B cell (primary cell): ENCODE data around the gene CBX1. TPM values are rescaled to one million over a fixed set of nuclear protein-coding genes. Genes with fewer than 3 reads are reported as not detected.

Experiments
- ATAC-seq: fragments of 200-7000 bp; cut with Tn5 transposase; one replicate; pipeline ENCODE4 v1.10.0; 2021; ENCODE audit warnings: low read depth, mild to moderate bottlenecking, moderate number of reproducible peaks, moderate library complexity
- CTCF ChIA-PET: fragments of 350-600 bp; sonication (Branson Sonifier 250); formaldehyde crosslinking; loops from one replicate; lab custom pipeline; 2021; ENCODE audit warnings: antibody characterized with exemption, inconsistent platforms; lab: Charles Lee
- POLR2A ChIA-PET: fragments of 350-600 bp; sonication (Branson Sonifier 250); formaldehyde crosslinking; loops from one replicate; lab custom pipeline; 2021; ENCODE audit warnings: antibody characterized with exemption; lab: Charles Lee
- DNase-seq: peaks from one replicate; pipeline ENCODE4 v3.0.0; 2013
- H2AFZ ChIP-seq: 2 replicates; pipeline ENCODE4 v1.6.1; 2012; ENCODE audit warnings: mild to moderate bottlenecking, low read depth, low read length; ENCODE audit not compliant: insufficient read depth, poor library complexity, severe bottlenecking
- H3K27ac ChIP-seq, 2 donors: 1 replicate in 1 of 2; 2 replicates in 1 of 2; pipeline ENCODE4 v1.5.1; 2012 to 2013; ENCODE audit warnings: low read length in 2 of 2, mild to moderate bottlenecking in 2 of 2, moderate library complexity in 1 of 2
- H3K27me3 ChIP-seq, 4 experiments: fragments of 200-600 bp in 1 of 4; sonication (generic) in 1 of 4; replicated peaks in 1 of 4; 1 replicate in 2 of 4; 2 replicates in 2 of 4; pipeline versions ENCODE4 v1.6.1 to v1.7.0; 2013 to 2016; ENCODE audit warnings: low read length in 3 of 4, mild to moderate bottlenecking in 2 of 4, mixed read lengths in 1 of 4, moderate library complexity in 1 of 4; ENCODE audit not compliant: insufficient read depth in 4 of 4, control insufficient read depth in 3 of 4; ENCODE audit errors: control extremely low read depth in 1 of 4
- H3K36me3 ChIP-seq, 2 experiments: replicated peaks in 1 of 2; 1 replicate in 1 of 2; 2 replicates in 1 of 2; pipeline versions ENCODE4 v1.6.1 to v1.7.1; 2013; ENCODE audit warnings: low read length in 1 of 2; ENCODE audit not compliant: insufficient read depth in 2 of 2, control insufficient read depth in 1 of 2; ENCODE audit errors: control extremely low read depth in 1 of 2, extremely low read depth in 1 of 2
- H3K4me1 ChIP-seq, 2 donors: fragments of 200-600 bp in 1 of 2; sonication (generic) in 1 of 2; 1 replicate in 1 of 2; 2 replicates in 1 of 2; pipeline versions ENCODE4 v1.5.1 to v1.6.1; 2013 to 2017; ENCODE audit warnings: low read length in 2 of 2; ENCODE audit not compliant: control insufficient read depth in 2 of 2, insufficient read depth in 2 of 2
- H3K4me2 ChIP-seq: replicated peaks from 2 replicates; pipeline ENCODE3; 2012; ENCODE audit warnings: mild to moderate bottlenecking, low read depth, low read length; ENCODE audit not compliant: poor library complexity, severe bottlenecking
- H3K4me3 ChIP-seq, 5 experiments: fragments of 200-600 bp in 1 of 5; sonication (generic) in 1 of 5; 1 replicate in 3 of 5; 2 replicates in 2 of 5; pipeline versions ENCODE4 v1.5.1 to v1.7.0; 2011 to 2016; ENCODE audit warnings: low read length in 4 of 5, mild to moderate bottlenecking in 4 of 5, low read depth in 2 of 5, control low read depth in 1 of 5, moderate library complexity in 1 of 5; ENCODE audit not compliant: insufficient read depth in 1 of 5; ENCODE audit errors: control extremely low read depth in 1 of 5, extremely low read depth in 1 of 5
- H3K79me2 ChIP-seq: fragments of 200-600 bp; sonication (generic); one replicate; pipeline ENCODE4 v1.6.0; 2016; ENCODE audit warnings: low read length; ENCODE audit not compliant: control insufficient read depth, insufficient read depth
- H3K9ac ChIP-seq: fragments of 200-600 bp; sonication (generic); 2 replicates; pipeline ENCODE4 v1.6.1; 2017; ENCODE audit warnings: mild to moderate bottlenecking, low read length, moderate library complexity
- H3K9me3 ChIP-seq, 3 donors: one replicate each; pipeline versions ENCODE4 v1.6.1 to v1.7.1; 2013; ENCODE audit warnings: low read length in 2 of 3; ENCODE audit not compliant: control insufficient read depth in 2 of 3, insufficient read depth in 1 of 3; ENCODE audit errors: control extremely low read depth in 1 of 3
- H4K20me1 ChIP-seq: 2 replicates; pipeline ENCODE4 v1.6.0; 2012; ENCODE audit warnings: mild to moderate bottlenecking, low read length; ENCODE audit not compliant: insufficient read depth, control insufficient read depth, poor library complexity, severe bottlenecking
- H3K27ac Mint-ChIP-seq: one replicate; pipeline ENCODE4 v1.8.0; 2021; ENCODE audit warnings: mixed read lengths
- H3K27me3 Mint-ChIP-seq: one replicate; pipeline ENCODE4 v1.8.0; 2021; ENCODE audit warnings: mixed read lengths
- H3K4me1 Mint-ChIP-seq: one replicate; pipeline ENCODE4 v1.8.0; 2021; ENCODE audit warnings: mixed read lengths
- H3K4me3 Mint-ChIP-seq: one replicate; pipeline ENCODE4 v1.8.0; 2021; ENCODE audit warnings: mixed read lengths
- H3K9me3 Mint-ChIP-seq: one replicate; pipeline ENCODE4 v1.8.0; 2022; ENCODE audit warnings: mixed read lengths; ENCODE audit not compliant: insufficient read depth
- EZH2 ChIP-seq: IDR thresholded peaks from 2 replicates; pipeline ENCODE4 v1.6.1; 2012; ENCODE audit warnings: borderline replicate concordance, low read depth, mild to moderate bottlenecking, moderate library complexity, low read length; ENCODE audit not compliant: insufficient read depth, poor library complexity, severe bottlenecking
- WGBS: methylation state at CpG from one replicate; pipeline ENCODE4 v1.1.5; 2013; ENCODE audit warnings: missing lambda C conversion rate; ENCODE audit not compliant: insufficient coverage; 5-methylcytosine and 5-hydroxymethylcytosine counted together
- intact Hi-C: fragments of 100-400 bp; cut with micrococcal nuclease; formaldehyde crosslinking; loops from one replicate; pipeline ENCODE4 v1.10.0; 2022
- polyA plus RNA-seq: library from polyadenylated mRNA; depleted of rRNA; stranded (reverse); fragments of >200 nt; gene quantifications from 2 replicates; pipeline ENCODE4 v1.2.3, GENCODE V29; 2012
- total RNA-seq, 2 donors: library from RNA; stranded (reverse); fragments of 120-200 nt in 1 of 2; gene quantifications; 1 replicate in 1 of 2; 2 replicates in 1 of 2; pipeline versions ENCODE4 v1.2.3 to v1.2.4, GENCODE V29; 2013 to 2022
- TF ChIP-seq, protein P1 (sequence below): fragments of 200-600 bp; IDR thresholded peaks from one replicate; pipeline ENCODE4 v1.8.0; 2022; ENCODE audit warnings: antibody characterized with exemption, mild to moderate bottlenecking

The CBX1 gene
- total and polyA plus RNA-seq, 2 donors (not counting 1 experiment from before 2014, with no cell fraction given) = 9.4 to 33.1 TPM

DNA sequence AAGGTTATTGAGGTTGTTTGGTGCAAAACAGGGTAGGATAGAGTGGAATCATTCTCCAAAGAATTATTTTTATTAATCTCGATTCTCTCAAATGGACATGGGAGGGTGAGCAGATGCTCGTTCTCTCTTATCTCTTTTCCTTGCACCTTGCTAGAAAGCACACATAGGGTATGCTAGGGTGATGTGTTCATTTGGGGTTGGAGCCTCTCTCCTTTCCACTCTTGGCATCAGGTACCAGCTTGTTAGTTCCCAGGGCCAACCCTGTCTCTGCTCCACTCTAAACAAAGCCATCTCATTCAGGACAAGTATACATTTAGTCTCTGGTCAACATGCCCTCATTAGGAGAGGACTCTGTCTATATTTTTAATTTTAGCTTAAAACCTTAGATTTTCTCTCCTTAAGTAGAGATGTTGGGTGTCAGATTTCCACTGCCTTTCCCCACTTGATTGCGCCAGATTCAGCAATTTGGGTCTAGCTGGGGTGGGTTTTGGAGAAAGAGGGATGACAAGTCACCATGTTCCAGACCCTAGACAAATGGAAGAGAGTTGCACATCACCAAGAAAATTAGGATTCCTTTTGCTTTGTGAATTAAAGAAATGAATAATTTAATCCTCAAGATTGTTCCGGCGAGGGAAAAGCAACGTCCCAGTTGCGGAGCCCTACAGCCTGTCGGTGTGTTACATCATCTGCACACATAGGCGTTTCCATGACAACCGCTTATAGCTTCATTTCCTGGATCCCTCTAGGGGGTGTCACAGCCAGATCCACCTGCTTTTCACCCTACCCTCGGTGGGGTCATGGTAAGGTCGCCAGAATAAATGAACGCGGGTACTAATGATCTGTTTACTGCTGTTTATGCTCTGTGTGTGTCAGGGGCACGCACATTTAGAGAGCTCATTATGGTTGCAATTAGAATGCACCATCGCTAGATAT is 47.8 kb upstream of the CBX1 start:
- POLR2A ChIA-PET = interaction anchor here (0.7 kb wide), 1 partner anchor 141 kb away, joined by 4 read pairs; no protein-coding TSS in a partner anchor

More for the DNA sequence above, 47.8 kb upstream of the CBX1 start:
- 96% methylated on average over 11 of the region's 16 CpGs for WGBS
- no peak overlapping the region for H2AFZ ChIP-seq
- no peaks in the 10 kb centered on the region for H3K79me2 ChIP-seq
- Mint-ChIP-seq H3K9me3 (no peaks in the 10 kb centered on the region), H3K27me3 (no peaks in the 10 kb centered on the region), H3K4me1 (no peaks in the 10 kb centered on the region), H3K27ac (no peak overlapping the region), H3K4me3 (no peak overlapping the region)
- no peak for TF ChIP-seq EZH2
- TF ChIP-seq, protein P1, sequence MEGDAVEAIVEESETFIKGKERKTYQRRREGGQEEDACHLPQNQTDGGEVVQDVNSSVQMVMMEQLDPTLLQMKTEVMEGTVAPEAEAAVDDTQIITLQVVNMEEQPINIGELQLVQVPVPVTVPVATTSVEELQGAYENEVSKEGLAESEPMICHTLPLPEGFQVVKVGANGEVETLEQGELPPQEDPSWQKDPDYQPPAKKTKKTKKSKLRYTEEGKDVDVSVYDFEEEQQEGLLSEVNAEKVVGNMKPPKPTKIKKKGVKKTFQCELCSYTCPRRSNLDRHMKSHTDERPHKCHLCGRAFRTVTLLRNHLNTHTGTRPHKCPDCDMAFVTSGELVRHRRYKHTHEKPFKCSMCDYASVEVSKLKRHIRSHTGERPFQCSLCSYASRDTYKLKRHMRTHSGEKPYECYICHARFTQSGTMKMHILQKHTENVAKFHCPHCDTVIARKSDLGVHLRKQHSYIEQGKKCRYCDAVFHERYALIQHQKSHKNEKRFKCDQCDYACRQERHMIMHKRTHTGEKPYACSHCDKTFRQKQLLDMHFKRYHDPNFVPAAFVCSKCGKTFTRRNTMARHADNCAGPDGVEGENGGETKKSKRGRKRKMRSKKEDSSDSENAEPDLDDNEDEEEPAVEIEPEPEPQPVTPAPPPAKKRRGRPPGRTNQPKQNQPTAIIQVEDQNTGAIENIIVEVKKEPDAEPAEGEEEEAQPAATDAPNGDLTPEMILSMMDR = no peak
- no peak overlapping the region for H3K9ac ChIP-seq
- no peaks in the 10 kb centered on the region for H3K27me3 ChIP-seq
- H3K36me3 ChIP-seq = peaks cover 0 to 11% of the 10 kb centered on the region in 2 experiments
- intact Hi-C loops = no loop called here
- ATAC-seq = no peak
- no peak overlapping the region for H3K27ac ChIP-seq
- no peaks in the 10 kb centered on the region for H3K4me1 ChIP-seq
- H4K20me1 ChIP-seq = no peaks in the 10 kb centered on the region
- H3K4me3 ChIP-seq = no peak overlapping the region
- H3K9me3 ChIP-seq = no peaks in the 10 kb centered on the region
- no peak overlapping the region for H3K4me2 ChIP-seq
- DNase-seq = no peak
- CTCF ChIA-PET = interaction anchor here (0.9 to 1.4 kb wide), 2 partner anchors 9 to 69 kb away, joined by 3 to 4 read pairs; no protein-coding TSS in a partner anchor
